ENCODE results near the gene MAOB.

- no peak for TF ChIP-seq ZNF2 (tag by site-specific recombination; IDR thresholded peaks at IDR 0.05)
- TF ChIP-seq ZNF174 (tag by site-specific recombination; IDR thresholded peaks at IDR 0.05): no peak
- no peak for TF ChIP-seq ZBTB20 (tag by site-specific recombination; IDR thresholded peaks at IDR 0.05)
- no peak for TF ChIP-seq HOXA7 (CRISPR knock-in tag; IDR thresholded peaks at IDR 0.05; ENCODE audit: borderline replicate concordance)
- no peak for TF ChIP-seq ZBTB1 (tag by site-specific recombination; IDR thresholded peaks at IDR 0.05)
- TF ChIP-seq PRDM10 (tag by site-specific recombination; IDR thresholded peaks at IDR 0.05): peak; percentile 62; the same call in 1 of the 2 replicates
- TF ChIP-seq, protein P1, sequence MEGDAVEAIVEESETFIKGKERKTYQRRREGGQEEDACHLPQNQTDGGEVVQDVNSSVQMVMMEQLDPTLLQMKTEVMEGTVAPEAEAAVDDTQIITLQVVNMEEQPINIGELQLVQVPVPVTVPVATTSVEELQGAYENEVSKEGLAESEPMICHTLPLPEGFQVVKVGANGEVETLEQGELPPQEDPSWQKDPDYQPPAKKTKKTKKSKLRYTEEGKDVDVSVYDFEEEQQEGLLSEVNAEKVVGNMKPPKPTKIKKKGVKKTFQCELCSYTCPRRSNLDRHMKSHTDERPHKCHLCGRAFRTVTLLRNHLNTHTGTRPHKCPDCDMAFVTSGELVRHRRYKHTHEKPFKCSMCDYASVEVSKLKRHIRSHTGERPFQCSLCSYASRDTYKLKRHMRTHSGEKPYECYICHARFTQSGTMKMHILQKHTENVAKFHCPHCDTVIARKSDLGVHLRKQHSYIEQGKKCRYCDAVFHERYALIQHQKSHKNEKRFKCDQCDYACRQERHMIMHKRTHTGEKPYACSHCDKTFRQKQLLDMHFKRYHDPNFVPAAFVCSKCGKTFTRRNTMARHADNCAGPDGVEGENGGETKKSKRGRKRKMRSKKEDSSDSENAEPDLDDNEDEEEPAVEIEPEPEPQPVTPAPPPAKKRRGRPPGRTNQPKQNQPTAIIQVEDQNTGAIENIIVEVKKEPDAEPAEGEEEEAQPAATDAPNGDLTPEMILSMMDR (tag by site-specific recombination; IDR thresholded peaks at IDR 0.05): no peak
- no peak for TF ChIP-seq ZNF664 (tag by site-specific recombination; IDR thresholded peaks at IDR 0.05)
- TF ChIP-seq ZNF561 (tag by site-specific recombination; IDR thresholded peaks at IDR 0.05; ENCODE audit: borderline replicate concordance): no peak
Observed at GRCh38 chrX:43720082-43720481, 162.2 kb downstream of the MAOB start.
